Endothelial cell (in vitro differentiated cells): Measurements from ENCODE around the gene METRN. TPM values are rescaled to one million over a fixed set of nuclear protein-coding genes. Genes with fewer than 3 reads are reported as not detected.

Source experiments
- DNase-seq: peaks from one replicate; pipeline ENCODE4 v3.0.0; 2021; ENCODE audit warnings: low spot score
- H3K27ac Mint-ChIP-seq: one replicate; pipeline ENCODE4 v1.8.0; 2021; ENCODE audit warnings: mixed read lengths, inconsistent platforms; ENCODE audit not compliant: unreplicated experiment
- H3K27me3 Mint-ChIP-seq: one replicate; pipeline ENCODE4 v1.8.0; 2021; ENCODE audit warnings: mild to moderate bottlenecking, moderate library complexity, mixed read lengths, inconsistent platforms; ENCODE audit not compliant: unreplicated experiment
- H3K36me3 Mint-ChIP-seq: one replicate; pipeline ENCODE4 v1.8.0; 2021; ENCODE audit warnings: mild to moderate bottlenecking, low read depth, mixed read lengths, inconsistent platforms; ENCODE audit not compliant: unreplicated experiment
- H3K4me1 Mint-ChIP-seq: one replicate; pipeline ENCODE4 v1.8.0; 2021; ENCODE audit warnings: mild to moderate bottlenecking, mixed read lengths, inconsistent platforms; ENCODE audit not compliant: unreplicated experiment
- H3K4me3 Mint-ChIP-seq: one replicate; pipeline ENCODE4 v1.8.0; 2021; ENCODE audit warnings: mild to moderate bottlenecking, mixed read lengths, inconsistent platforms; ENCODE audit not compliant: unreplicated experiment
- H3K9me3 Mint-ChIP-seq: one replicate; pipeline ENCODE4 v1.8.0; 2021; ENCODE audit warnings: mixed read lengths, inconsistent platforms; ENCODE audit not compliant: unreplicated experiment
- total RNA-seq: library from RNA; stranded (reverse); fragmentation: NEBNext Ultra II Directional; extraction: Animal tissue kit (Norgen Biotek cat#: 25700); gene quantifications from one replicate; pipeline ENCODE4 v1.2.1, GENCODE V29; 2021; ENCODE audit not compliant: unreplicated experiment
- TF ChIP-seq, protein P1 (sequence below): fragments of 200-600 bp; sonication (generic); IDR thresholded peaks from one replicate; pipeline ENCODE4 v1.5.0; 2021; ENCODE audit warnings: antibody characterized with exemption; ENCODE audit not compliant: unreplicated experiment

The METRN gene
- total RNA-seq, 1 donor from 2014 or later: 11.2 TPM

DNA sequence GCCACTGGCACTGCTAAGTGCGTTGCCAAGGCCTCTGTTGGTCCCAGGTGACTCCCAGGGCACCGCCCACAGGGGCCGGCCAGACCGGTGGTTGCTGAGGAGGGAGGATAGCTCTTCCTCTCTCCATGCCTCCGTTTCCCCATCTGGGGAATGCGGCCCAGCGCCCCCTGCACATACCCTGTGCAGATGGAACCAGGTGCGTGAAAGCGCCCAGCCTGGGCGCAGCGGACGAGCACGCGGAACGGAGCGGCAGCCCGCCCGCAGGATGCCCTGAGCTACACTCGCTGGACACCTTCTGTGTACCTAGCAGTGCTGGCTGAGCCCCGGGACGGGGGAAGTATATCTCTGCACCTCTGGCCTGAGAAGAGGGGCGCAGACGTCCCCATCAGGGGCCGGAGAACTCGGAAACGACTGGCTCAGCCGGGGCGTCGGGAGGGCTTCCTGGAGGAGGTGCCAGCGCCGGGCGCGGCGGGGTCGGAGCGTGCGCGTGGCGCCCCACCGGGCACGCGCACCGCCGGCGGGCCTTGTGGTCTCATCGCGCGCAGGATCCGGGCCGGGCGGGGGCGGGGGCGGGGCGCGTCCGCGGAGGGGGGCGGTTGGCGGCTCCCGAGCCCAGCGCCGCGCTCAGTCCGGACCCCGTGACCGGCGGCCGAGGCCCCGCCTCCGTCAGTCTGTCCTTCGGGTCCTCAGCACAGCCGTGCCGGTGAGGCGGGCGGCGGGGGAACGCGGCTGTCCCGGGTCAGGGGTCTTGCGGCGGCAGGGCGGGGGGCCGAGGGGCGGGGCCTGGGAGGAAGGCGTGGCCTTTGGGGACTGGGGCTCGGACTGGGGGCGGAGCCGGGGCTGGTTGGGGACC lies 11.7 kb downstream of the METRN start, which contains the start of the genes CCDC78 and HAGHL:
Gene CCDC78, minus strand, starts transcription at position 6 of the 853 bp plus-strand sequence. CDS start 76 bp downstream, outside the sequence.
Gene HAGHL, plus strand, starts transcription at position 669 of the 853 bp plus-strand sequence. CDS start 404 bp downstream, outside the sequence.
- Mint-ChIP-seq H3K36me3 (no peaks in the 10 kb centered on the region), H3K4me1 (no peaks in the 10 kb centered on the region), H3K9me3 (no peaks in the 10 kb centered on the region), H3K27ac (no peak within 1 kb of the TSS), H3K27me3 (peaks cover 6% of the 10 kb centered on the region), H3K4me3 (no peak within 1 kb of the TSS)
- TF ChIP-seq, protein P1, sequence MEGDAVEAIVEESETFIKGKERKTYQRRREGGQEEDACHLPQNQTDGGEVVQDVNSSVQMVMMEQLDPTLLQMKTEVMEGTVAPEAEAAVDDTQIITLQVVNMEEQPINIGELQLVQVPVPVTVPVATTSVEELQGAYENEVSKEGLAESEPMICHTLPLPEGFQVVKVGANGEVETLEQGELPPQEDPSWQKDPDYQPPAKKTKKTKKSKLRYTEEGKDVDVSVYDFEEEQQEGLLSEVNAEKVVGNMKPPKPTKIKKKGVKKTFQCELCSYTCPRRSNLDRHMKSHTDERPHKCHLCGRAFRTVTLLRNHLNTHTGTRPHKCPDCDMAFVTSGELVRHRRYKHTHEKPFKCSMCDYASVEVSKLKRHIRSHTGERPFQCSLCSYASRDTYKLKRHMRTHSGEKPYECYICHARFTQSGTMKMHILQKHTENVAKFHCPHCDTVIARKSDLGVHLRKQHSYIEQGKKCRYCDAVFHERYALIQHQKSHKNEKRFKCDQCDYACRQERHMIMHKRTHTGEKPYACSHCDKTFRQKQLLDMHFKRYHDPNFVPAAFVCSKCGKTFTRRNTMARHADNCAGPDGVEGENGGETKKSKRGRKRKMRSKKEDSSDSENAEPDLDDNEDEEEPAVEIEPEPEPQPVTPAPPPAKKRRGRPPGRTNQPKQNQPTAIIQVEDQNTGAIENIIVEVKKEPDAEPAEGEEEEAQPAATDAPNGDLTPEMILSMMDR: no peak
- no peak for DNase-seq

DNA sequence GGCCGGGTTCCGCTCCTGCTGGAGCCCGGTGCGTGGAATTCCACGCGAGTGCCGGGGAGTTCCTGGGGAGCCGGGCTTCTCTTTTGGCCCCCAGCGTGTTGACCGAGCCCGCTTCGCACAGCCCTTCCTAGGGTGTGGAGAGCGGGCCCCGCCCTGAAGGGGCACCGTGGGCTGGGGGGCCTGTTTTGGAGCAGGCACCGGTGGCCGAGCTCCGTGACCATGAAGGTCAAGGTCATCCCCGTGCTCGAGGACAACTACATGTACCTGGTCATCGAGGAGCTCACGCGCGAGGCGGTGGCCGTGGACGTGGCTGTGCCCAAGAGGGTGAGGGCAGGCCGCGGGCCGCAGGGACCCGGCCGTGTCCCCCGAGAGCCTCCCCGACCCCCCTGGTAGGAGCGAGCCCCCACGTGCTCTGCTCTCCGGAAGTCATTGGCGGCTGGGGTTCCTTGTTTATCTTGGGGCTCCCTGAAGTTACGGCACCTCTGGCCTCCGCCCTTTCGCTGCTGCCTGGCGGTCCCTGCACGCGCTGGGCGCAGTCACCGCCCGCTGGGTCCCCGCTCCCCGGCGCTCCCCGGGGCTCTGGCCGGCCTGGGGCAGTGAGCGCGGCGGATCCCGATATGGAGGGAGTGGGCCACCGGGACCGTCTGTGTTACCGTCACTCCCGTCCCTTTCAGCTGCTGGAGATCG lies 12.5 kb downstream of the METRN start:
- no peak overlapping the region for H3K27ac Mint-ChIP-seq
- H3K4me1 Mint-ChIP-seq: no peaks in the 10 kb centered on the region
- no peak overlapping the region for H3K4me3 Mint-ChIP-seq
- no peak for DNase-seq
- TF ChIP-seq, protein P1: no peak
- peaks cover 3% of the 10 kb centered on the region for H3K36me3 Mint-ChIP-seq
- peaks cover 6% of the 10 kb centered on the region for H3K27me3 Mint-ChIP-seq
- H3K9me3 Mint-ChIP-seq: no peaks in the 10 kb centered on the region

DNA sequence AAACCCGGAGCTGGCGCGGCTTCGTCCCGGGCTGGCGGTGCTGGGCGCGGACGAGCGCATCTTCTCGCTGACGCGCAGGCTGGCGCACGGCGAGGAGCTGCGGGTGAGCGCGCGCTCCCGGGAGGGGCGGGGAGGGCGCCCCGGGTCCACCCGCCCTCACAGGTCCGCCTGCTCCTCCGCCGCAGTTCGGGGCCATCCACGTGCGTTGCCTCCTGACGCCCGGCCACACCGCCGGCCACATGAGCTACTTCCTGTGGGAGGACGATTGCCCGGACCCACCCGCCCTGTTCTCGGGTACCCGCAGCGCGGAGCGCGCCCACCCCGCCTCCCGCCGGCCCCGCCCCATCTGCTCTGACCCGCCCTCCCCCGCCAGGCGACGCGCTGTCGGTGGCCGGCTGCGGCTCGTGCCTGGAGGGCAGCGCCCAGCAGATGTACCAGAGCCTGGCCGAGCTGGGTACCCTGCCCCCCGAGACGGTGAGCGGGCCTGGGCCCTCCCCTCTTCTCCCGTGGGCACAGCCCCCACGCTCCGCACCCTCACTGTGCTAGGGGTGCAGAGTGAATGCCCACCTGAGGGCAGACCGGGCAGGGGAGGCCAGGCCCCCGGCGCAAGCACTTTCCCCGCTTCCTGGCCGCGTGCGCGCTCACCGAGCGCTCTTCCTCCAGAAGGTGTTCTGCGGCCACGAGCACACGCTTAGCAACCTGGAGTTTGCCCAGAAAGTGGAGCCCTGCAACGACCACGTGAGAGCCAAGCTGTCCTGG lies 13.4 kb downstream of the METRN start:
- no peaks in the 10 kb centered on the region for H3K4me1 Mint-ChIP-seq
- H3K9me3 Mint-ChIP-seq: no peaks in the 10 kb centered on the region
- H3K27ac Mint-ChIP-seq: no peak overlapping the region
- H3K27me3 Mint-ChIP-seq: peaks cover 5% of the 10 kb centered on the region
- TF ChIP-seq, protein P1: no peak
- H3K4me3 Mint-ChIP-seq: no peak overlapping the region
- DNase-seq: no peak
- H3K36me3 Mint-ChIP-seq: peaks cover 10% of the 10 kb centered on the region

DNA sequence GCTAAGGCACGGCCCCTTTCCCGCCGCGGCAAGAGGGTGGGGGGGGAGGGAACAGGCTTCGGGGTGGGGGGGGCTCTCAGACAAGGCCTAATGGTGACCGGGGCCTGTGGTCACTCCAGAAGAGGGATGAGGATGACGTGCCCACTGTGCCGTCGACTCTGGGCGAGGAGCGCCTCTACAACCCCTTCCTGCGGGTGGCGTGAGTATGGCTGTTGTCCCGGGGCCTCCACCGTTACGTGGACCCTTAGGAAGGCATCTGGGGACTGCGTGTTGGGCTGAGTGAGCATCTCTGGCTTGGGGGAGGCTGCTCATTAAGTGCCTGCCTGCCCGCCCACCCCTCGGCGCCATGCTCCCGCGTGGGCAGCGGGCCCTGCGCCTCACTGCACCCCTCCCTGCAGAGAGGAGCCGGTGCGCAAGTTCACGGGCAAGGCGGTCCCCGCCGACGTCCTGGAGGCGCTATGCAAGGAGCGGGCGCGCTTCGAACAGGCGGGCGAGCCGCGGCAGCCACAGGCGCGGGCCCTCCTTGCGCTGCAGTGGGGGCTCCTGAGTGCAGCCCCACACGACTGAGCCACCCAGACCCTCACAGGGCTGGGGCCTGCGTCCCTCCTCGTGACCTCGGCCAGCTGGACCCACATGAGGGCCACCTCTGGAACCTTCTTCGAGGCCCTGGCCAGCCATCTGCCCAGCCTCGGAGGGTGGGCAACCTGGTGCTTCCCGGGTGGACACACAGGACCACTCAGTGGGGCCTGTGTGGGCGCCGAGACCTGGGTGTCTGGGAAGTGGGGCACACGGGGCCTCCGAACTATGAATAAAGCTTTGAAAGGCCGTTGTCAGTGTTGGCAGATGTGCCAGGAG lies 14.2 kb downstream of the METRN start:
- no peak for DNase-seq
- Mint-ChIP-seq H3K27me3 (peaks cover 5% of the 10 kb centered on the region), H3K4me1 (no peaks in the 10 kb centered on the region), H3K36me3 (peaks cover 10% of the 10 kb centered on the region), H3K27ac (no peak overlapping the region), H3K9me3 (no peaks in the 10 kb centered on the region), H3K4me3 (no peak overlapping the region)
- TF ChIP-seq, protein P1: no peak
